Left lung (tissue), 10 donors: ENCODE measurements around the gene RYR3. TPM values are rescaled to one million over a fixed set of nuclear protein-coding genes. Genes with fewer than 3 reads are reported as not detected.

Experiments
- ATAC-seq: fragments of 200-7000 bp; cut with Tn5 transposase; one replicate; pipeline ENCODE4 v1.9.1; 2020; ENCODE audit warnings: moderate library complexity
- DNase-seq, 4 donors: peaks; one replicate each; pipeline ENCODE4 v3.0.0-alpha.2; 2013 to 2020
- H3K27ac ChIP-seq, 2 donors: fragments of 200-600 bp; sonication (generic) in 1 of 2; one replicate each; pipeline versions ENCODE4 v1.5.0 to v1.8.0; 2020 to 2021
- H3K27me3 ChIP-seq, 2 donors: fragments of 200-600 bp; sonication (generic) in 1 of 2; one replicate each; pipeline versions ENCODE4 v1.5.0 to v1.8.0; 2020 to 2021
- H3K36me3 ChIP-seq, 2 donors: fragments of 200-600 bp; sonication (generic) in 1 of 2; one replicate each; pipeline versions ENCODE4 v1.5.0 to v1.8.0; 2020 to 2021
- H3K4me1 ChIP-seq, 2 donors: fragments of 200-600 bp; one replicate each; pipeline ENCODE4 v1.8.0; 2021
- H3K4me3 ChIP-seq, 2 donors: fragments of 200-600 bp; sonication (generic) in 1 of 2; one replicate each; pipeline versions ENCODE4 v1.5.0 to v1.8.0; 2020 to 2021; ENCODE audit warnings: mild to moderate bottlenecking in 1 of 2
- H3K9me3 ChIP-seq, 2 donors: fragments of 200-600 bp; sonication (generic) in 1 of 2; one replicate each; pipeline versions ENCODE4 v1.5.0 to v1.8.0; 2020 to 2021
- intact Hi-C, 2 donors: fragments of 100-400 bp; cut with DNase I; formaldehyde crosslinking; loops; one replicate each; pipeline versions ENCODE4 v1.11.2 to v1.14.2; 2022
- polyA plus RNA-seq, 6 donors: library from polyadenylated mRNA; unstranded; fragments of 120-200 nt; gene quantifications; one replicate each; pipeline ENCODE4 v1.2.1, GENCODE V29; 2013; ENCODE audit not compliant: insufficient read length in 6 of 6
- total RNA-seq, 2 donors: library from RNA; stranded (reverse); fragmentation: NEBNext Ultra II Directional; extraction: Animal tissue kit (Norgen Biotek cat#: 25700); gene quantifications; one replicate each; pipeline ENCODE4 v1.2.1, GENCODE V29; 2021
- TF ChIP-seq, protein P1 (sequence below), 2 donors: fragments of 200-600 bp; sonication (generic) in 1 of 2; IDR thresholded peaks; one replicate each; pipeline versions ENCODE4 v1.5.0 to v1.8.0; 2021; ENCODE audit warnings: antibody characterized with exemption in 2 of 2
- donor health status: DM: no; HTN: yes; CAD: no.
- donor health status: DM: no; HTN: no; CAD: no.

The RYR3 gene
- total and polyA plus RNA-seq, 8 donors = 0.24 to 12.6 (median 8.6) TPM

DNA sequence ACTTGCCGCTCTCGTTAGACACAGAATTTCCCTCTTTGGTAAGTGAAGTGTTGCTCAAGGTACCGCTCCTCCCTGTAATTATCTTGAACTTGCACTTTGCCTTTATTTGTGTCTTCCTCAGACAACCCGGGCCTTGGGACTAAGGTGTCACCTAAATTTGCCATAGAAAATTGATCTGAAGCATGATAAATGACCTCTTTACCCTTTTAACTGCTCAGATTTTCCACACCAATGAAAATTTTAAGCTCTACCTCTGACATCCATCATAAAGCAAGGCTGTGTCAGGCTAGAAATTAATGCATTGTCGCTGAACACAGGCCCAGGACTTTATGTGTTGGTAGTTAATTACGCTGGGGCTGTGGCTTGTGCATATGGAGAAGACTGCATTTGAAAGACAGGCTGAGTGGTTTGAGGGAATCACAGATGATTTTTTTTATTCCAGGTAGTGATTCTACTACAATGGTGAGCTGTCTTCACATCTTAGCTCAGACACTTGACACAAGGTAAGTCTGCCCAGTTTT lies 458.0 kb downstream of the RYR3 start:
- no peak for DNase-seq

GRCh38 chr15:33773969-33774368 lies 463.2 kb downstream of the RYR3 start:
- TF ChIP-seq, protein P1, sequence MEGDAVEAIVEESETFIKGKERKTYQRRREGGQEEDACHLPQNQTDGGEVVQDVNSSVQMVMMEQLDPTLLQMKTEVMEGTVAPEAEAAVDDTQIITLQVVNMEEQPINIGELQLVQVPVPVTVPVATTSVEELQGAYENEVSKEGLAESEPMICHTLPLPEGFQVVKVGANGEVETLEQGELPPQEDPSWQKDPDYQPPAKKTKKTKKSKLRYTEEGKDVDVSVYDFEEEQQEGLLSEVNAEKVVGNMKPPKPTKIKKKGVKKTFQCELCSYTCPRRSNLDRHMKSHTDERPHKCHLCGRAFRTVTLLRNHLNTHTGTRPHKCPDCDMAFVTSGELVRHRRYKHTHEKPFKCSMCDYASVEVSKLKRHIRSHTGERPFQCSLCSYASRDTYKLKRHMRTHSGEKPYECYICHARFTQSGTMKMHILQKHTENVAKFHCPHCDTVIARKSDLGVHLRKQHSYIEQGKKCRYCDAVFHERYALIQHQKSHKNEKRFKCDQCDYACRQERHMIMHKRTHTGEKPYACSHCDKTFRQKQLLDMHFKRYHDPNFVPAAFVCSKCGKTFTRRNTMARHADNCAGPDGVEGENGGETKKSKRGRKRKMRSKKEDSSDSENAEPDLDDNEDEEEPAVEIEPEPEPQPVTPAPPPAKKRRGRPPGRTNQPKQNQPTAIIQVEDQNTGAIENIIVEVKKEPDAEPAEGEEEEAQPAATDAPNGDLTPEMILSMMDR (IDR thresholded peaks at IDR 0.05) = no peak
- no peak for DNase-seq
- intact Hi-C loops = no loop called here
- no peaks in the 10 kb centered on the region for H3K9me3 ChIP-seq
- H3K4me1 ChIP-seq = no peaks in the 10 kb centered on the region
- ATAC-seq = no peak
- H3K4me3 ChIP-seq = no peak overlapping the region
- H3K27ac ChIP-seq = no peak overlapping the region
- no peaks in the 10 kb centered on the region for H3K27me3 ChIP-seq
- no peaks in the 10 kb centered on the region for H3K36me3 ChIP-seq

More for the DNA sequence above, 458.0 kb downstream of the RYR3 start:
- TF ChIP-seq, protein P1 (IDR thresholded peaks at IDR 0.05) = no peak
- H3K9me3 ChIP-seq = no peaks in the 10 kb centered on the region
- intact Hi-C loops = no loop called here
- H3K4me3 ChIP-seq = no peak overlapping the region
- H3K27ac ChIP-seq = no peak overlapping the region
- no peaks in the 10 kb centered on the region for H3K27me3 ChIP-seq
- ATAC-seq = no peak
- no peaks in the 10 kb centered on the region for H3K36me3 ChIP-seq
- no peaks in the 10 kb centered on the region for H3K4me1 ChIP-seq

GRCh38 chr15:33778852-33779251 lies 468.1 kb downstream of the RYR3 start:
- H3K4me1 ChIP-seq = no peaks in the 10 kb centered on the region
- intact Hi-C loops = no loop called here
- no peaks in the 10 kb centered on the region for H3K27me3 ChIP-seq
- no peaks in the 10 kb centered on the region for H3K9me3 ChIP-seq
- ATAC-seq = no peak
- no peak overlapping the region for H3K27ac ChIP-seq
- TF ChIP-seq, protein P1 (IDR thresholded peaks at IDR 0.05) = no peak
- H3K4me3 ChIP-seq = no peak overlapping the region
- no peaks in the 10 kb centered on the region for H3K36me3 ChIP-seq
- DNase-seq = no peak

DNA sequence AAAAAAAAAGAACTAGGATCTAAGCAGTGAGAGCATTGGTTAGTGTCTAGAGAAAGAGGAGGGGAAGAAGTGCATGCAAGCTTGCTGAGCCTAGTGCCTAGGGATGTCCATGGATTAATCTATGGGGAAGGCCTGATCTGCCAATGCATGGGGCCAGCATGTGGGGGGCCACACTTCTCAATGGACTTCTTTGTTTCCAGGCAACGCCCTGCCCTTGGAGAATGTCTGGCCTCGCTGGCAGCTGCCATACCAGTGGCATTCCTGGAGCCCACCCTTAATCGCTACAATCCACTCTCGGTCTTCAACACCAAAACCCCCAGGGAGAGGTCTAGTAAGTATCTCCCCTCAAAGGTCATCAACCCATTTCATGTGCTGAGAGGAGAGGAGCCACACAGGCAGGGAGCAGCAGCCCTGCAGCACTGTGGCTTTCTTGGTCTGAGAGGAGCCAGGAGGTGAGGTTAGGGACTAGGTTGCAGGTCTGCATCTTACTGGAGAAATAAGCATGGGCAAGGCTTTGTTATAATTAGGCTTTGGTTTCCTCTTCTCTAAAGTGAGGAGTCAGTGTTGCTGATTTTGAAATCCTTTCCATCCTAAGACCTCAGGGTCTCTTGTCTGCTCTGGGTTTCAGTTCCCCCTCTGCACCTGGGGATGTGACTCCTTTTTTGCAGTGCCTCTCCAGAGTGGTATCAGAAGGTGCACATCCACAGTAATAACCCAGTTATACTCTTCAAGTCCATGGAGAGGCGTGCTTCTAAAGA lies 469.4 kb downstream of the RYR3 start:
- Histone ChIP-seq H3K4me1 (no peaks in the 10 kb centered on the region), H3K27ac (no peak overlapping the region), H3K36me3 (no peaks in the 10 kb centered on the region), H3K4me3 (no peak overlapping the region), H3K27me3 (no peaks in the 10 kb centered on the region), H3K9me3 (no peaks in the 10 kb centered on the region)
- intact Hi-C loops = no loop called here
- no peak for ATAC-seq
- no peak for DNase-seq
- TF ChIP-seq, protein P1 (IDR thresholded peaks at IDR 0.05) = no peak

DNA sequence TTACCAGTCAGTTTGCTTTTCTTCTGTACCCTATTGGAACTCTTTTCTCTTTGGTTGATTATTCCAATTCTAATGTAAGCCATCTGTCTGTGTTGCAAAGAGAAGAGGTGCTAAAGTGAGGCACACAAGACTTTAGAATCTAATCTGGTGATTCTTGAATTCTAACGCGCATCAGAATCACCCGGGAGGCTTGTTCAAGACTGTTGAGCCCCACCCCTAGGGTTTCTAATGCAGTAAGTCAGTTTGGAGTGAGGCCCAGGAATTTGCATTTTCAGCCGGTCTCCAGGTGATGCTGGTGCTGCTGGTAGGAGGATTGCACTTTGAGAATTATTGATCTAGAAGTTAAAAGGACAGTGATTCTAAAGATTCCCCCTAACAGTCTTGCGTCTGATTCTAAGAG lies 472.2 kb downstream of the RYR3 start:
- DNase-seq = no peak
- no peaks in the 10 kb centered on the region for H3K4me1 ChIP-seq
- no peak for ATAC-seq
- H3K27ac ChIP-seq = no peak overlapping the region
- H3K4me3 ChIP-seq = no peak overlapping the region
- no peaks in the 10 kb centered on the region for H3K27me3 ChIP-seq
- intact Hi-C loops = no loop called here
- no peaks in the 10 kb centered on the region for H3K36me3 ChIP-seq
- no peaks in the 10 kb centered on the region for H3K9me3 ChIP-seq
- TF ChIP-seq, protein P1 (IDR thresholded peaks at IDR 0.05) = no peak
